CD4-positive, alpha-beta memory T cell (primary cell): Measurements from ENCODE around the gene TIMM44. TPM values are rescaled to one million over a fixed set of nuclear protein-coding genes. Genes with fewer than 3 reads are reported as not detected.

Experiments used
- CTCF ChIA-PET: fragments of 350-600 bp; sonication (Branson Sonifier 250); formaldehyde crosslinking; loops from one replicate; lab custom pipeline; 2021; ENCODE audit warnings: inconsistent platforms; ENCODE audit not compliant: partially characterized antibody; lab: Charles Lee
- POLR2A ChIA-PET: fragments of 350-600 bp; sonication (Branson Sonifier 250); formaldehyde crosslinking; loops from one replicate; lab custom pipeline; 2021; ENCODE audit not compliant: partially characterized antibody; lab: Charles Lee
- DNase-seq, 5 donors: peaks; one replicate each; pipeline versions ENCODE4 v3.0.0 to v3.0.0-alpha.2; 2020 to 2022; ENCODE audit warnings: mixed read lengths in 1 of 5
- H3K27ac ChIP-seq: one replicate; pipeline ENCODE4 v1.7.0; 2013; ENCODE audit warnings: low read depth, low read length
- H3K27me3 ChIP-seq: 2 replicates; pipeline ENCODE4 v1.7.0; 2013; ENCODE audit warnings: mild to moderate bottlenecking, low read length, moderate library complexity; ENCODE audit not compliant: insufficient read depth
- H3K36me3 ChIP-seq: 2 replicates; pipeline ENCODE4 v1.7.0; 2013; ENCODE audit warnings: mild to moderate bottlenecking, low read length, moderate library complexity; ENCODE audit not compliant: insufficient read depth
- H3K4me1 ChIP-seq: 2 replicates; pipeline ENCODE4 v1.7.0; 2013; ENCODE audit warnings: mild to moderate bottlenecking, low read length, moderate library complexity; ENCODE audit not compliant: insufficient read depth
- H3K4me3 ChIP-seq, 2 donors: one replicate each; pipeline ENCODE4 v1.7.0; 2013; ENCODE audit warnings: low read length in 2 of 2, mild to moderate bottlenecking in 1 of 2
- H3K9me3 ChIP-seq, 2 donors: one replicate each; pipeline ENCODE4 v1.7.0; 2013; ENCODE audit warnings: low read length in 2 of 2, control low read depth in 1 of 2; ENCODE audit not compliant: control insufficient read depth in 1 of 2
- H3K27ac Mint-ChIP-seq, 7 donors: one replicate each; pipeline ENCODE4 v1.8.0; 2020 to 2021; ENCODE audit warnings: mixed read lengths in 7 of 7, mild to moderate bottlenecking in 6 of 7, inconsistent platforms in 3 of 7, moderate library complexity in 3 of 7
- H3K27me3 Mint-ChIP-seq, 2 donors: one replicate each; pipeline ENCODE4 v1.8.0; 2020 to 2021; ENCODE audit warnings: mixed read lengths in 2 of 2
- H3K36me3 Mint-ChIP-seq, 2 donors: one replicate each; pipeline ENCODE4 v1.8.0; 2020 to 2021; ENCODE audit warnings: mixed read lengths in 2 of 2, inconsistent platforms in 1 of 2, mild to moderate bottlenecking in 1 of 2
- H3K4me1 Mint-ChIP-seq, 4 donors: one replicate each; pipeline ENCODE4 v1.8.0; 2020 to 2021; ENCODE audit warnings: mixed read lengths in 4 of 4, mild to moderate bottlenecking in 1 of 4
- H3K4me3 Mint-ChIP-seq, 8 donors: one replicate each; pipeline ENCODE4 v1.8.0; 2020 to 2021; ENCODE audit warnings: mixed read lengths in 8 of 8, mild to moderate bottlenecking in 7 of 8, moderate library complexity in 6 of 8, inconsistent platforms in 3 of 8
- H3K9me3 Mint-ChIP-seq, 8 donors: one replicate each; pipeline ENCODE4 v1.8.0; 2020 to 2021; ENCODE audit warnings: mixed read lengths in 8 of 8, mild to moderate bottlenecking in 5 of 8, inconsistent platforms in 3 of 8, moderate library complexity in 1 of 8
- intact Hi-C: fragments of 100-400 bp; cut with micrococcal nuclease; formaldehyde crosslinking; loops from one replicate; pipeline ENCODE4 v1.15.1; 2023
- polyA plus RNA-seq, 2 donors: library from polyadenylated mRNA; unstranded; fragments of 300-500 nt; fragmentation: Illumina TruSeq; gene quantifications; one replicate each; pipeline ENCODE4 v1.2.3, GENCODE V29; 2021
- total RNA-seq, 2 experiments: library from RNA; stranded (reverse); gene quantifications; one replicate each; pipeline ENCODE4 v1.2.3, GENCODE V29; 2021

Gene TIMM44
- total and polyA plus RNA-seq, 4 experiments from 2014 or later = 11.6 to 71.9 (median 43.5) TPM

DNA sequence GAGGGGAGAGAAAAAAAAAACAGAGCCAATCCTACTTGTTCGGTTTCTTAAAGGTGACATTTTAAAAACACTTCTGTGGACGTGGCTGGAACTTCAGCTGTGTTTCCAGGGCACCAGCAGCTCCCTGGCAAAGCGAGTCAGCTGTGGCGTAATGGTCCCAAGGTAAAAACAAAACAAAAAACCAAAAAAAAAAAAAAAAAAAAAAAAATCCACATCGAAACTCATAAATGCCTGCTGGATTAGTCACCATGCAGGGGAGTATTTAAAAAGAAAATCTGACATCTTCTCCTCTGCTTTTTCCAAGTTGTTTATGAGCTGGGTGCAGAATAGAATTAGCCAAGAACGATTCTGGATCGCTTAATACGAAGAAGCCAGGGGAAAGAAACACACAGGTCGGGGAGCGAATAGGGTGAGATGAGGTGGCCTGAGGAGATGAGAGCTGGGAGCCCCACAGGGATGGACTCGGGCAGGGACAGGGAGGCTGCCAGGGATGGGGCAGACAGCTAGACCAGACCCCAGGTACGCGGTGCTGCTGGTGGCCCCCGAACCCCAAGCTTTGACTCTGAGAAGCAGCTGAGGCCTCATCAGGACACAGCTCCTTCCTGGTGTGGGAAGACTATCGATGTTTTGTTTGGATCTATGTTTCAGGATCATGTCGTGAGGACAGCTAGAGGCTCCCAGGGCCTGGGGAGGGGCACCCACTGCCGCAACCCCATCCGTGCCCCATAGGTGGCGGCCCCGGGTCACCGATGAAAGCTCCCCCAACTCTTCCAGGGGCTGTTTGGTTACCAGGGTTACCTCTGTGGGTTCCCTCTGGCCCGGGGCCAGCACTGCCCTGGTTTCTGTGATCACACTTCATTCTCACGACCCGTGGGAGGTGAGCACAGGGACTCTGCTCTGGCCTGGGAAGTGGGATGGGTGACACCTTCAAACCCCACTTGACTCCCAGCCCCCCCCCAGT is 14.4 kb downstream of the TIMM44 start:
- Histone ChIP-seq H3K4me3 (no peak overlapping the region), H3K36me3 (peaks cover 28% of the 10 kb centered on the region), H3K9me3 (no peaks in the 10 kb centered on the region), H3K27ac (peak overlapping the region; percentile 21), H3K27me3 (no peaks in the 10 kb centered on the region), H3K4me1 (peaks cover 10% of the 10 kb centered on the region)
- H3K9me3 Mint-ChIP-seq = no peaks in the 10 kb centered on the region
- peaks cover 0 to 26% of the 10 kb centered on the region in 2 donors for H3K36me3 Mint-ChIP-seq
- no peaks in the 10 kb centered on the region for H3K27me3 Mint-ChIP-seq
- ChIA-PET CTCF (interaction anchor here (0.9 to 2.8 kb wide), 5 partner anchors 9 to 77 kb away, joined by 4 to 12 read pairs (median 6); partner anchors contain the start of genes MAP2K7, SNAPC2 and TIMM44), POLR2A (interaction anchor here (0.6 to 1.6 kb wide), 6 partner anchors 8 to 1397 kb away, joined by 3 to 15 read pairs (median 3); partner anchors contain the start of genes SNAPC2 and TIMM44)
- peak overlapping the region; percentile 36 to 88 (median 62) for H3K27ac Mint-ChIP-seq
- peak overlapping the region in 2 of 8 donors; percentile 21 to 54 for H3K4me3 Mint-ChIP-seq
- peak; percentile 75 to 88 (median 76) for DNase-seq
- peaks cover 1 to 20% (median 11%) of the 10 kb centered on the region in 4 donors for H3K4me1 Mint-ChIP-seq
- intact Hi-C loops = loop anchor here (1.0 kb wide), 1 partner anchor 14 kb away; the partner anchor contains the start of gene TIMM44

DNA sequence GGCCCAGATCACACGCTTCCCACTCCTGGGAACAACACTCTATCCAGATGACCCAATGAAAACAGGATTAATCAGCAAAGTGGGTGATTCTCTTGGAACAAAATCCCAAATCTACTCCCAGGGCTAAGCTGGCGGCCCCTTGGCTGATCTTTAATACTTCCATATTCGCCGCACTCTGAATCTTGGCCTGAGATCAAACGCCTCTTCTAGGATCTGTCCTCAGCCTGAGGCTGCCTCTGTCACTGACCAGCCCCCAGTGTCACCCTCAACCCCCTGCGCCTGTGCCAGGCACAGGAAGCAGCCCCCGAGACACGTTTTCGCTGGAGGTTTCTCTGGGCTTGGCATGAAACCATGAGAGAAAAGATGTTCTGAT is 15.1 kb downstream of the TIMM44 start:
- Histone ChIP-seq H3K4me3 (no peak overlapping the region), H3K9me3 (no peaks in the 10 kb centered on the region), H3K27ac (no peak overlapping the region), H3K4me1 (peaks cover 10% of the 10 kb centered on the region), H3K27me3 (no peaks in the 10 kb centered on the region), H3K36me3 (peaks cover 21% of the 10 kb centered on the region)
- intact Hi-C loops = no loop called here
- no peak for DNase-seq
- Mint-ChIP-seq H3K36me3 (peaks cover 0 to 23% of the 10 kb centered on the region in 2 donors), H3K4me1 (peaks cover 1 to 25% (median 12%) of the 10 kb centered on the region in 4 donors), H3K4me3 (peak overlapping the region in 1 of 8 donors; percentile 39), H3K27ac (peak overlapping the region in 3 of 7 donors; percentile 10 to 81 (median 22)), H3K27me3 (no peaks in the 10 kb centered on the region), H3K9me3 (no peaks in the 10 kb centered on the region)
- POLR2A ChIA-PET = interaction anchor here (0.7 to 1.6 kb wide), 2 partner anchors 8 to 121 kb away, joined by 3 to 15 read pairs; partner anchors contain the start of gene SNAPC2
- CTCF ChIA-PET = interaction anchor here (2.1 to 2.8 kb wide), 3 partner anchors 8 to 76 kb away, joined by 6 to 12 read pairs (median 10); partner anchors contain the start of genes SNAPC2 and TIMM44

DNA sequence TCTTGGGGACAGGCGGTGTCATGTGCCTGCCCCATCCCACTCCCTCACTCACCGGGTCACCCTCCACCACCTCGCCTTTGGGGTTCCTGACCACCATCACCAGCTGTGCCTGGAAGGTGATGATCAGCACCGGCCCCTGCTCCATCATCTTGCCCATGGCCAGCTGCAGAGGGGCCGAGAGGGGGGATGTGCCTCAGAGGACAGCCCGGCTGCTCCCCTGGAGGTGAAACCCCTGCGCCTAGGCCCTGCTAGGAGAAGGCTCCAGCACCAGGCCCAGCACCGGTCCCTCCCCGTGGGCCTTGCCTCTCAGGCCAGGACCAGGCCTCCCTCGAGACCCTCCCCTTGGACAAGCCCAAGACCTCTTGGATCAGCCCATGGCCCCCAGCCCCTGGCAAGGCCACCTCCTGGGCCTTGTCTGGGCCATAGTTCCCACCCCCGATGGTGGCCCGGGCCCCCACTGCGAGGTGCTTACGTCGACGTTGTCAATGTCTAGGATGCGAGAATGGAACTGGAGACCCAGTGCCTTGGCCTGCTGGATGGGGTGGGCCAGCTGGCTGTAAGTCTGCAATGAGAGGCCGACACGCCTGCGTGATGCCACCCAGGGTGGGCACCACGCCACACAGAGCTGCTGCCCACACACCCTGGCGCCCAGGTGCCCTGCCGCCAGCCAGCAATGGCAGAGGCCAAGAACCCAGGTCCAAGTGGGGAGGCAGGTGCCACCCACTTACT is 15.7 kb downstream of the TIMM44 start:
- DNase-seq = no peak
- CTCF ChIA-PET = interaction anchor here (0.6 to 2.1 kb wide), 4 partner anchors 10 to 577 kb away, joined by 4 to 6 read pairs (median 5); no protein-coding TSS in a partner anchor
- H3K4me1 ChIP-seq = peaks cover 10% of the 10 kb centered on the region
- H3K36me3 ChIP-seq = peaks cover 19% of the 10 kb centered on the region
- Mint-ChIP-seq H3K36me3 (peaks cover 0 to 23% of the 10 kb centered on the region in 2 donors), H3K9me3 (no peaks in the 10 kb centered on the region), H3K4me1 (peaks cover 1 to 28% (median 15%) of the 10 kb centered on the region in 4 donors), H3K27me3 (no peaks in the 10 kb centered on the region), H3K27ac (peak overlapping the region in 2 of 7 donors; percentile 22 to 81), H3K4me3 (peak overlapping the region in 1 of 8 donors; percentile 36)
- no peaks in the 10 kb centered on the region for H3K27me3 ChIP-seq
- intact Hi-C loops = no loop called here
- H3K27ac ChIP-seq = no peak overlapping the region
- H3K9me3 ChIP-seq = no peaks in the 10 kb centered on the region
- no peak overlapping the region for H3K4me3 ChIP-seq
- POLR2A ChIA-PET = interaction anchor here (1.5 kb wide), 1 partner anchor 10 kb away, joined by 5 read pairs; no protein-coding TSS in a partner anchor

DNA sequence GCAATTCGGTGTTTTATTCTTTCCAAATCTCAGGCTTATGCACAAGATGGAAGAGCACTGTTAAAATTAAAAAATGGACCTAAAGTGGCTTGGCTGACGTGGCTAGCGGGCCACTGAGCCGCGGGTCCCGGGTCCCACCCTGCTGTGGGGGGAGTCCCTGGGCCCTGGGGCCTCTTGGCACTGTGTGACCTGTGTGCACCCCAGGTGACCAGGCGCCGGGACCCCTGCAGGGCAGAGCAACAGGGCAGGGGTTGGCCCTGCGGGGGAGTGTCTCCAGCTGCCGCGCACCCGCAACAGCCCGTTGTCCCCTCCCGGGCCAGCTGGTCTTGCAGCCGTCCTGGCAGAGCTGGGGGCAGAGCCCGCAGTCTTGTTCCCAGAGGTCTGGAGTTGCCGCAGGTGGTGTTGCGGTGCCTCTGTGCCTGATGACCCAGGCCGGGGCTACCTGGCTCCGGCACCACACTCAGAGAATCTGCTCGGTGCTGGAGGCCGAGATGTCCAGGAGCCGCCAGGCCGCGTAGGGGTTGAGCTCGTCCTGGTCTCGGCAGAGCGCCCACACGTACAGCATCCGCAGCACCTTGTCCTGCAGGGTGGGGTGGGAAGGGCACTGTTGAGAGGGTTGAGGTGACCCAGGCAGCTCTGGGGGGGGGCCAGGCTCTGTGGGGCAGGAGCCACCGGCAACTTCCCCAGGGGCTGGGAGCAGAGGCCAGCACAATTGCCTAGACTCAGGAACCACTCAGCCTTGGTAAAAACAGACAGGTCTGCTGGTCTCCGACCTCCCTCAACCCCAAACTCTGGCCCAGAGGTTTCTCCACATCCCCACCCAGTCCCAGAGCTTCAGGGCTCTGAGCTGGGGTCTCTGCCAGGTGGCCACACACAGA is 16.5 kb downstream of the TIMM44 start:
- peaks cover 19% of the 10 kb centered on the region for H3K36me3 ChIP-seq
- no peak overlapping the region for H3K27ac ChIP-seq
- Mint-ChIP-seq H3K36me3 (peaks cover 0 to 19% of the 10 kb centered on the region in 2 donors), H3K27ac (peak overlapping the region in 2 of 7 donors; percentile 60 to 83), H3K4me3 (peak overlapping the region; percentile 17 to 73 (median 42)), H3K4me1 (peaks cover 1 to 31% (median 18%) of the 10 kb centered on the region in 4 donors), H3K27me3 (no peaks in the 10 kb centered on the region), H3K9me3 (no peaks in the 10 kb centered on the region)
- H3K4me3 ChIP-seq = no peak overlapping the region
- CTCF ChIA-PET = interaction anchor here (0.6 to 1.5 kb wide), 3 partner anchors 9 to 578 kb away, joined by 4 to 6 read pairs (median 4); no protein-coding TSS in a partner anchor
- intact Hi-C loops = no loop called here
- H3K9me3 ChIP-seq = no peaks in the 10 kb centered on the region
- no peak for DNase-seq
- H3K4me1 ChIP-seq = peaks cover 13% of the 10 kb centered on the region
- H3K27me3 ChIP-seq = no peaks in the 10 kb centered on the region
- POLR2A ChIA-PET = interaction anchor here (1.5 kb wide), 2 partner anchors 9 to 17 kb away, joined by 5 to 8 read pairs; no protein-coding TSS in a partner anchor

DNA sequence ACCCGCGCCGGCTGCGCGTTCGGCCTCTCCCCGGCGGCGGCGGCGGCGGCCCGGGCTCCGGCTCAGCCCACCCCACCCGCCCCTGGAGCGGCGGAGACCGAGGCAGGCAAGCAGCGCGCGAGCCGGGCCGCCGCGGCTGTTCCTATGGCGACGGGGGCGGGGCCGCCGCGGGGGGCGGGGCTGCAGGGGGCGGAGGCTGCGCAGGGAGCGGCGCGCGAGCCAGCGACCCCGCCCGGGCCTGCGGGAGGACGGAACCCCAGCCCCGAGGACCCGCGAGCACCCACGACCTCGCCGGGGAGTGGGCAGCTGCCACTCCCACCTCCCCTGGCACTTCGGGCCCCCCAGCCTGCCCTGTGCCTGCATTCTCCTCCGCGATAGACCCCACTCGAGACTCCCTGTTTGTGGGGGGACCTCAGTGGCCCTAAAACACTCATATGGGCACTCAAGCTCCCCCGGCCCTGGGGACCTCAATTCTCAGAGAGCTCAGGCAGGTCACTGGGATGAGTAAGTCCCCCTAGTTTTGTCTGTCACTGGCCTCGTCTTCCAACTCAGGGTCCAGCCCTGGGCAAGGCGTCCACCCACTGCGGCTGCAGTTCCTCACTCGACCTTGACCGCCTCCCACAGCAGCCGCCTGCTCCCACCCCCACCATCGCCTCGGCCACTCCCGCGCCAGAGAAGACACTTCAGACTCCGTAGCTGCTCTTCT is 17.3 kb downstream of the TIMM44 start, which contains the start of gene CTXN1:
TSS of gene CTXN1 (minus strand) at position 115 of the 706 bp plus-strand sequence. CDS start 597 bp downstream, outside the sequence.
- H3K36me3 Mint-ChIP-seq = peaks cover 0 to 16% of the 10 kb centered on the region in 2 donors
- no peaks in the 10 kb centered on the region for H3K27me3 Mint-ChIP-seq
- peak; percentile 68 to 78 (median 72) for DNase-seq
- H3K4me3 ChIP-seq = no peak within 1 kb of the TSS
- H3K36me3 ChIP-seq = peaks cover 15% of the 10 kb centered on the region
- H3K4me1 Mint-ChIP-seq = peaks cover 1 to 37% (median 20%) of the 10 kb centered on the region in 4 donors
- H3K27ac ChIP-seq = no peak within 1 kb of the TSS
- H3K4me1 ChIP-seq = peaks cover 20% of the 10 kb centered on the region
- no peaks in the 10 kb centered on the region for H3K27me3 ChIP-seq
- no peaks in the 10 kb centered on the region for H3K9me3 Mint-ChIP-seq
- POLR2A ChIA-PET = interaction anchor here (1.5 kb wide), 2 partner anchors 9 to 18 kb away, joined by 5 to 8 read pairs; no protein-coding TSS in a partner anchor
- CTCF ChIA-PET = interaction anchor here (1.5 kb wide), 1 partner anchor 74 kb away, joined by 6 read pairs; no protein-coding TSS in a partner anchor
- H3K27ac Mint-ChIP-seq = peak within 1 kb of the TSS in 6 of 7 donors; percentile 53 to 84 (median 76)
- intact Hi-C loops = no loop called here
- peak within 1 kb of the TSS; percentile 64 to 90 (median 83) for H3K4me3 Mint-ChIP-seq
- H3K9me3 ChIP-seq = no peaks in the 10 kb centered on the region
